DOHH2 (cell line): Measurements from ENCODE around the gene UBE2K.

Experiments
- EZH2phosphoT487 ChIP-seq: fragments of 200-600 bp; sonication (generic); IDR thresholded peaks from 2 replicates; pipeline ENCODE4 v1.6.1; 2017; ENCODE audit warnings: borderline replicate concordance, mild to moderate bottlenecking, antibody characterized with exemption, low read length, moderate library complexity, mixed read lengths
- TF ChIP-seq, protein P1 (sequence below): fragments of 200-600 bp; sonication (generic); IDR thresholded peaks from one replicate; pipeline ENCODE4 v1.5.1; 2014; ENCODE audit warnings: antibody characterized with exemption, mild to moderate bottlenecking, low read depth, low read length; ENCODE audit not compliant: poor library complexity, severe bottlenecking

- TF ChIP-seq, protein P1, sequence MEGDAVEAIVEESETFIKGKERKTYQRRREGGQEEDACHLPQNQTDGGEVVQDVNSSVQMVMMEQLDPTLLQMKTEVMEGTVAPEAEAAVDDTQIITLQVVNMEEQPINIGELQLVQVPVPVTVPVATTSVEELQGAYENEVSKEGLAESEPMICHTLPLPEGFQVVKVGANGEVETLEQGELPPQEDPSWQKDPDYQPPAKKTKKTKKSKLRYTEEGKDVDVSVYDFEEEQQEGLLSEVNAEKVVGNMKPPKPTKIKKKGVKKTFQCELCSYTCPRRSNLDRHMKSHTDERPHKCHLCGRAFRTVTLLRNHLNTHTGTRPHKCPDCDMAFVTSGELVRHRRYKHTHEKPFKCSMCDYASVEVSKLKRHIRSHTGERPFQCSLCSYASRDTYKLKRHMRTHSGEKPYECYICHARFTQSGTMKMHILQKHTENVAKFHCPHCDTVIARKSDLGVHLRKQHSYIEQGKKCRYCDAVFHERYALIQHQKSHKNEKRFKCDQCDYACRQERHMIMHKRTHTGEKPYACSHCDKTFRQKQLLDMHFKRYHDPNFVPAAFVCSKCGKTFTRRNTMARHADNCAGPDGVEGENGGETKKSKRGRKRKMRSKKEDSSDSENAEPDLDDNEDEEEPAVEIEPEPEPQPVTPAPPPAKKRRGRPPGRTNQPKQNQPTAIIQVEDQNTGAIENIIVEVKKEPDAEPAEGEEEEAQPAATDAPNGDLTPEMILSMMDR, result no peak
- TF ChIP-seq EZH2phosphoT487, result no peak
Measured at GRCh38 chr4:39657465-39657864, 40.5 kb upstream of the UBE2K start.
